GM18861 (cell line): Measurements from ENCODE around the gene TRIM77.
"Not testable (repeated sequence)": the region's sequence is repeated elsewhere in the genome, so short reads cannot be mapped to it uniquely, and the experiment has no call there.

ENCODE experiments used
- ATAC-seq: cut with Tn5 transposase; IDR thresholded peaks from one replicate; pipeline ENCODE4 v1.9.1; 2021; ENCODE audit not compliant: unreplicated experiment

TRIM77 gene

DNA sequence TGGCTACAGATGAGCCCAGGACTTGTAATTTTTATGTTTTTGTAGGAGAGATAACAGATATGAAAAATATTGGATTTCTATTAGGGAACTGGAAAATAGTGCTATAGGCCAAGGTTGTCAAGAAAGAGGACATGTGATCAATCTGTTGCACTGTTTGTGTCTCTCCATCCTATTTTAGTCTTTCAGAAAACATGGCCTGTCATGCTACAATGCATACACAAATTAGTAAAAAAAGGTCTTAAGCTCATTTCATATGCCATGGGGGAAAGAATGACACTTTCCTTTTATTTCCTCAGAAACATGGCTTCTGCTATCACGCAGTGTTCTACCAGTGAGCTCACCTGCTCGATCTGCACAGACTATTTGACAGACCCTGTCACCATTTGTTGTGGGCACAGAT is at the start of gene TRIM77:
Gene TRIM77 (plus strand): TSS at position 301 of the 400 bp plus-strand sequence. CDS start 0 bp downstream, at position 301.
- ATAC-seq = not testable (repeated sequence)

DNA sequence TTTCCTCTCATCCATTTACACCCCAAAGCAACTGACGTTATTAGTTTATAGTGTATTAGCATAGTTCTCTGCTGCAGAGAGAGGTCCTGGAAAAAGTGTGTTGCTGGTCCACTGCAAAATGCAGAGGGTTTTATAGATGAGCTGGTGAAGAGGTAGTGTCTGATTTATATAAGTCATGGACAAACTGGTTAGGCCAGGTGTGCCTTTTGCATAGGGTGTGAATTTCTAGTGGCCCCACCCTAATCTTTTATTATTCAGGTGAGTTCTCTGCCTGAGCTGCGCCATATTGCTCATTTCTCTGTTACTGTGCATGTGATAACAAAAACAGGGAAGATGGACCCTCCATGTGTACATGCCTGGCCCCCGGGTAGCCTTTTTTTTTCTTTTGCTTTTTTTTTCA is 43.1 kb upstream of the TRIM77 start:
- ATAC-seq = no peak

- not testable (repeated sequence) for ATAC-seq
These were observed 41.9 kb upstream of the TRIM77 start for GRCh38 chr11:89668158-89668557.

GRCh38 chr11:89669586-89669985 is 40.5 kb upstream of the TRIM77 start:
- ATAC-seq = not testable (repeated sequence)

GRCh38 chr11:89669993-89670669 is 40.0 kb upstream of the TRIM77 start:
- not testable (repeated sequence) for ATAC-seq

DNA sequence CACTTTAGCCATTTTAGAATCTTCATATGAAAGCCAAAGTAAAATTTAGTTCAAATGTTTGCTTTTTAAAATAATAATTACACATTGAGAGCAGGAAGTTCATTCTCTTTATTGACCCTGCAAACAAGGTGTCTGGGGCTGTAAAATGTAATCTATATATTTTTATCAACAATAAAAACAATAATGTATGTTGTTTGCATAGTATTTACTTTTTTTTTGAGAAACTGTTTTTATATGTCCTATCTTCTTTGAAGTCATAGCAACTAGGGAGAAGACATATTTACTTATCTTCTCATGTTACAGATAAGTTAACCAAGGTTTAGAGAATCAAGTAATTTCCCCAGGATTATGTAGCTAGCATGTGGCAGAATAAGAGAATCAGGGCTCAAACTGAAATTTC is 37.6 kb upstream of the TRIM77 start:
- not testable (repeated sequence) for ATAC-seq

- ATAC-seq = not testable (repeated sequence)
These were observed 36.7 kb upstream of the TRIM77 start for GRCh38 chr11:89673380-89673779.

DNA sequence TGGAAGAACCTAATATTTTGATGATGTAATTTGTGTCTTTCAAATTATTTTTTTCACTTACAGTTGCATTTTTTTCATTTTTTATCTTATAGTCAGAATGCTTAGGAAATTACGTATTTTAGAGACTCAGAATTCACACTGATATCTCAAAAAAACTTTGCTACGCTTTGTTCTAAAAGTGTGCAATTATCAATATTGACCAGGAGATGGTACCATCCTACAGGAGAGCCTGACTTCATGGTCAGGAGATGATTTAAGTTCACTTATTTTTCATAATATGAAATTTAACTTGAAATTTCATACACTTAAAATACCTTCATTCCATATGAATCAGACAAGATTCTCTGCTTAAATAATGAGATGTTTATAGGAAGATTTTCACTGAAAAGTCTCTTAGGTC is 34.7 kb upstream of the TRIM77 start:
- ATAC-seq = not testable (repeated sequence)

GRCh38 chr11:89675948-89676347 is 34.2 kb upstream of the TRIM77 start:
- ATAC-seq = not testable (repeated sequence)

DNA sequence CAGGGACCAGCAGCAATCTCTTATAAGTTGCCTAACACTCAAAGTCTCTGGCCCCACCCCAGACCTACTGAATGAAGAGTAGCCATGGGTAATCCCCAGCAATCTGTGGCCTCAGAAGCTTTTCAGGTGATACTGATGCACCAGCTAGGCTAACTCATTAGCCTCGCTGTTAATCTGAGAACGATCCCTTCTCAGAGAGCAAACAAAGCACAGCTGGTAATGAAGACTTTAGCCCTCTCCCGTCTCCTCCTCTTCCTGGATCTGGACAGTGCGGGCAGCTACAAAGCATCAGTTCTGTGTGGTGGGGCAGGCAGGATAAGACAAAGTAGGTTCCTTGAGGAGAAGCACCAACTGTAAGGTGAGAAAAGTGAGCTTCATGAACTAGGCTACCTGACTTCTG is 3.0 kb upstream of the TRIM77 start:
- not testable (repeated sequence) for ATAC-seq

DNA sequence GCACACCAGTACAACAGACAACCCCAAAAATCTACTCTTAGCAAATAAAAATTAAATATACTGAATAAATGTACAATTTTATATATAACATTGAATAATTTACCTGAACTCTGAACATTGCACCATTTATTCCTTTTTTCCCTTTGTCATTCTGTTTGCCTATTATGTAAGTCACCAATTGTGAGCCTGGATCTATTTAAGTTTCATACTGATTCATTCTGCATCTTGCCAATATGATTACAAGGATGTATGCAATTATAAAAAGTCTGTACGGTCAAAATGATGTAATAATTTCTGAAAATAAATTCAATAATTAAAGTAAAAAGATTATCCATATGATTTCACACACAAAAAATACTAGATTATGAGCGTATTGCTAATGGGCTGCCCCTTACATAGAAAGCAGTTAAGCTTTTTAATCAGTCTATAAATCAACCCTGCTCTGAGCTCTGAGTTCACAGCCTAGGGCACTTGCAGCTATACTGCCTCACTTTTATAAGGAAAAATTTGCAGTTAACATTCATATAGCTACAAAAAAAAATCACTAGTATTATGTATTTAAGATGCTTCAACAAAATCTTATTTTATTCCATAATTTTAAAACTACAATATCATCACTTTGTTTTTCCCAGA is 14.9 kb downstream of the TRIM77 start:
- ATAC-seq = not testable (repeated sequence)

DNA sequence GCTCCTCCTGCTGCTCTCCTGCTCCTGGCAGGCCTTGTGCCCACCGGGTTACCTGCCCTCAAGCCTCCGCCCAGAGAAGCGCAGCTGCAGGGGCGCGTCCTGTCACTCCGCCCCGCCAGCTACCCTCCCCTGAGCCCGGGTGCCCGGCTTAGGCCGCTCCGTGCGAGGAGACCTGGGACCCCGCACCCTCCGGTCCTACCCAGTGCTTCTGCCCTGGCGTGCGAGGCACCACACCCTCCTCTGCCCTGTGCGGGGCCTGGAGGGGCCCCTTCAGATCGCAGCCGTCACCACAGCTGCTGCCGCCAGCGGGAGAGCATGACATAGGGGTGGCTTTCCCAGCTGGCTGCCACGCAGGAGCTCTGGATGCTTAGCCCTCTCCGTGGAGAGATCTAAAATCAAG is 20.1 kb downstream of the TRIM77 start:
- ATAC-seq = not testable (repeated sequence)

DNA sequence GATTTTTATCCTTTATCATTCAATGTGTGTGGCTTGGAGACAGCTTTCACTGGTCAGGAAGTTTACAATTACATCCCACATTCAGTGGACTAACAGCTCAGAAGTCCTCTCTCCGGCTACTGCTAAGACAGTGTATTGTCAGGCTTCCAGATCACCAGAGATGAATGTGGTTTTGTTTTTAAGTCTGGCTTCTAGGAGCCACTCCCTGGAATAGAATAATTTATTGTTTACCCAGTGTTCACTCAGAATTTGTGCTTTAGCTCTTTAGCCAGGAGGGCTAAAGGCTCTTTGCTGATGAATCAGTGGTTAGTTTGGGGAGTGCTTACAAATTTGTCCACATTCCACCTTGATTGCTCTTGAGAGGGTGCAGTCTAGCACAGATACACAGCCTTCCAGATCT is 26.5 kb downstream of the TRIM77 start:
- ATAC-seq = no peak

GRCh38 chr11:89737116-89737515 is 27.0 kb downstream of the TRIM77 start:
- ATAC-seq = no peak

DNA sequence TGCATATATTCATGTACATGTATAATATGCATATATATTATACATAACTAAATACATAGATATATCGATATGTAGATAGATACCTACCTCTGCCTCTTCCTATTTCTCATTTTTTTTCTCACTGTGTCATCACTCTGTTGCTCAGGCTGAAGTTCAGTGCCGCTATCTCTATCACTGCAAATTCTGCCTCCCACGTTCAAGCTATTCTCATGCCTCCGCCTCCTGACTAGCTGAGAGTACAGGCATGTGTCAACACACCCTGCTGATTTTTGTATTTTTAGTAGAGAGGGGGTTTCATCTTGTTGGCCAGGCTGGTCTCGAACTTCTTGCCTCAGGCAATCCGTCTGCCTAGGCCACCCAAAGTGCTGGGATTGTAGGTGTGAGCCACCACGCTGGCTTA is 31.3 kb downstream of the TRIM77 start:
- ATAC-seq = not testable (repeated sequence)

DNA sequence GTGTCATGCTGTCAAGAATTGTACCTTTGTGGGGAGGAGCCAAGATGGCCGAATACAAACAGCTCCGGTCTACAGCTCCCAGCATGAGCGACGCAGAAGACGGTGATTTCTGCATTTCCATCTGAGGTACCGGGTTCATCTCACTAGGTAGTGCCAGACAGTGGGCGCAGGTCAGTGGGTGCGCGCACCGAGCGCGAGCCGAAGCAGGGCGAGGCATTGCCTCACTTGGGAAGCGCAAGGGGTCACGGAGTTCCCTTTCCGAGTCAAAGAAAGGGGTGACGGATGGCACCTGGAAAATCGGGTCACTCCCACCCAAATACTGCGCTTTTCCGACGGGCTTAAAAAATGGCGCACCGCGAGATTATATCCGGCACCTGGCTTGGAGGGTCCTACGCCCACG is 34.1 kb downstream of the TRIM77 start:
- ATAC-seq = not testable (repeated sequence)

DNA sequence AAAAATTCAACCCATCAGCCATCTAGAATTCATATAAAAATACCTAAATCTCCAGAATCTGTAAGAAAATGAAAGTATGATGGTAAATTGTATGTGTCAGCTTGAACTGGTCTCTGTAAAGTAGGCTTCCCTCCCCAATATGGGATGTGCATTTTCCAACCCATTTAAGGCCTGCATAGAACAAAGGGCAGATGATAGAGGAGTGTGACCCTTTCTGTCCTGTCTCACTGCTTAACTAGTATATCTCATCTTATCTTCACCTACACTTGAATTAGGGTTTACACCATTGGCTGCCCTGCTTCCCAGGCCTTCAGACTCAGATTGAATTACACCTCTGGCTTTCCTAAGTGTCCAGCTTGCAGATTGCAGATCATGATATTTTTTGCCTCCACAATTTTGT is 40.7 kb downstream of the TRIM77 start:
- ATAC-seq = not testable (repeated sequence)
